GM12865 (cell line): ENCODE results near the gene ATXN1.

Source experiments
- DNase-seq: peaks from one replicate; pipeline ENCODE4 v3.0.0; 2010; ENCODE audit warnings: low read depth
- H3K4me3 ChIP-seq: 2 replicates; pipeline ENCODE4 v1.5.1; 2011; ENCODE audit warnings: mild to moderate bottlenecking, low read depth, low read length, control low read depth
- TF ChIP-seq, protein P1 (sequence below): IDR thresholded peaks from 2 replicates; pipeline ENCODE4 v1.5.1; 2011; ENCODE audit warnings: low read length, control low read depth, low read depth, inconsistent platforms; ENCODE audit not compliant: insufficient read depth; ENCODE audit errors: missing control alignments

Gene ATXN1

DNA sequence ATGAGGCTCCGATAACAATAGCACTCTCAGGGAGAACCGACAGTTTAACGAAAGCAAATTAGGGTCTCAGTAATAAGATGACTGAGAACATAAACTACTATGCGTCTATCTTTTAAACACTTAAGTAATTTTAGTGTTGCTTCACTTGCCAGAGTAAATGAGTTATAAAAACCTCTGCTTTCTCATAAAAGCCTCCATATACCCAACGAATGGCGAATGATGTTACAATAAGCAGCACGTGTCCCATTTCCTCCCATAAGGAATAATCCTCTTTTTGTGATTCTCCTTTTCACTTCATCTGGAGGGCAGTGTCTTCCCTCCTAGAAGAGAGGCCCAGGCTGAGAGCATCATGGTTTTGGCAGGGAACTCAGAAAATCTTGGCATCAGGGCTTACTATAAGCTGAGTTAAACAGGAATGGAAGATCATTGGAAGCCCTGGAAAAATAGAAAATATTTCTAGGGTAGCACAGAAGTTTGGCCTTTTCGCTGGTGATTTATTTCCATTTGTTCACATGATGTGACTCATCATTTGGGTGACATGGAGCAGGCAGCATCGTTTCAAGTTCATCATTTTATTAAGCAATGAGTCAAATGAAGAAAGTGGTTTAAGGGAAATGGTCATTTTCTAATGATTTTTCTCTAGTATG lies 255.4 kb downstream of the ATXN1 start:
- DNase-seq: no peak
- H3K4me3 ChIP-seq: no peak overlapping the region
- TF ChIP-seq, protein P1, sequence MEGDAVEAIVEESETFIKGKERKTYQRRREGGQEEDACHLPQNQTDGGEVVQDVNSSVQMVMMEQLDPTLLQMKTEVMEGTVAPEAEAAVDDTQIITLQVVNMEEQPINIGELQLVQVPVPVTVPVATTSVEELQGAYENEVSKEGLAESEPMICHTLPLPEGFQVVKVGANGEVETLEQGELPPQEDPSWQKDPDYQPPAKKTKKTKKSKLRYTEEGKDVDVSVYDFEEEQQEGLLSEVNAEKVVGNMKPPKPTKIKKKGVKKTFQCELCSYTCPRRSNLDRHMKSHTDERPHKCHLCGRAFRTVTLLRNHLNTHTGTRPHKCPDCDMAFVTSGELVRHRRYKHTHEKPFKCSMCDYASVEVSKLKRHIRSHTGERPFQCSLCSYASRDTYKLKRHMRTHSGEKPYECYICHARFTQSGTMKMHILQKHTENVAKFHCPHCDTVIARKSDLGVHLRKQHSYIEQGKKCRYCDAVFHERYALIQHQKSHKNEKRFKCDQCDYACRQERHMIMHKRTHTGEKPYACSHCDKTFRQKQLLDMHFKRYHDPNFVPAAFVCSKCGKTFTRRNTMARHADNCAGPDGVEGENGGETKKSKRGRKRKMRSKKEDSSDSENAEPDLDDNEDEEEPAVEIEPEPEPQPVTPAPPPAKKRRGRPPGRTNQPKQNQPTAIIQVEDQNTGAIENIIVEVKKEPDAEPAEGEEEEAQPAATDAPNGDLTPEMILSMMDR: no peak

DNA sequence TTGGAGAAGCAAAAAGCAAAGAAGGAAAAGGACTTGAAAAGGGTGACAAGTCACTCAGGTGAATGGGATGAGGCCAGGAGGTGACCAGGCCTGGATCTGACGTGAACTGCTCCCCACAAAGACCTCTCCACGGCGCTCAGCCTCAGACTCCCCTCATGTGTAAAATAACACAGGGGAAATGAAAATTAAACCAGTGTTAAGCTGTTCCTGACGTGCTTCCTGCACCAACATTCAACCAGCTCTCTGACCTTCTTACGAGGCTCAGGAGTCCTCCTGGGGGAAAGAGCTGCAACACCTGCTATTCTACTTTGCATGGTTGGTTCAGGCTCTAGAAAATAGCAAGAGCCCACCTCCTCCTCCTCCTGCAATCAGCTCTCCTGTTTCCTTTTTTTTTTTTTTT lies 256.7 kb downstream of the ATXN1 start:
- DNase-seq: peak; percentile 62
- 0 out of 2 replicates have a peak overlapping the region, but pooled peaks have one; percentile 5 for H3K4me3 ChIP-seq
- TF ChIP-seq, protein P1: no peak

DNA sequence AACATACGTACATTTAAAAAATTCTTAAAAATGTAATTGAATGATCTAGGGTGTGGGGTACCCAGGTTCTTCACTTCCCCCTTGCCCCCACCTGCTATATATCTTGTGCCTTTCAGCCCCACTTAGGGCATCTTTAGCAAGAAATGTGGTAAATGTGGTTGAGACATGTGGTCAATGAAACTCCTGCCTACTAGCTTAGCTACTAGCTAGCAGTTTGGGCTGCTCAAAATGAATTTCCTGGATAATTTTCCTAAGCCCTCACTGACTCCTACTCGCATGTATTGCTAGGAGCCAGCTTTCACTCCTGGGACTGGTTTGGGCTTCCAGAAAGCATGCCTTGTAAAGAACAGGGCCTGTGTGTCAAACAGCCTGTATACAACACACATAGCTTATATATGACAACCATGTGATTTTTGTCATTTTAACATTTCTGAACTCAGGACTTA lies 257.3 kb downstream of the ATXN1 start:
- DNase-seq: peak; percentile 87
- TF ChIP-seq, protein P1: no peak

DNA sequence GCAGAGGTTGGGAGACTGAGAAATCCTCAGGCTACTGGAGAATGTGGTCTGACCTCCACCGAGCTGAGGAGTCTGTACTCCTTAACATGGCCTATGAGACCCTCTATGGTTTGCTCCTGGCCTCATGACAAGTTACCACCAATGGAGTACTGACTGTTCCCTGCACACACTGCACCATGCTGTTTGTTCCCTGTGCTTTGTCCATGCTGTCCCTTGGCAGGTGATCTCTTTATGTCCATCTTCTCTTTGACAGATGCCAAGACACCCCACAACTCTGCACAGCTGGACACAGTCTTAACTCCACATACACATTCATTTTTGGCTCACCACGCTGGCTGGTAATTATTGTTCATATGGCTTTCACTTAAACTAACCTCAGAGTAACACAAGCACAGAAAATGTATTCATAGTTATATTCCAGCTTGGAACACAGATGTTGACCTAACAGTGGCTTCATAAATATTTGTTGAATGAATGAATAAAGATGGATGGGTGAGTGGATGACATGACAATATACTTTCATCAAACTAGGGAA lies 258.0 kb downstream of the ATXN1 start:
- no peak for DNase-seq
- TF ChIP-seq, protein P1: no peak
- H3K4me3 ChIP-seq: no peak overlapping the region

More for the DNA sequence above, 257.3 kb downstream of the ATXN1 start:
- H3K4me3 ChIP-seq: peak overlapping the region; percentile 18; the same call in 1 of the 2 replicates

DNA sequence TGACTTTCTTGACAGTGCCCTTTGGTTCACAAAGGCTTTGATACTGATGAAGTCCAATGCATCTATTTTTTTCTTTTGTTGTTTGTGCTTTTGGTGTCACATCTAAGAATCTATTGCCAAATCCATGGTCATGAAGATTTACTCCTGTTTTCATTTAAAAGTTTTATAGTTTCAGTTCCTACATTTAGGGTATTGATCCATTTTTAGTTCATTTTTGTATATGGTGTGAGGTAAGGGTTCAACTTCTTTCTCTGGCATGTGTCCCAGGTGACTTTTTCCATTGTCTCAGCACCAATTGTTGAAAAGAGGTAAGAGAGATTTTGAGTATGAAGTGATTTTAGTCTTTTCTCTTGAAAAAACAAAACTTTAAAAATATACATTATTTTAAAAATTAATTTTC lies 262.3 kb downstream of the ATXN1 start:
- DNase-seq: no peak
- no peak overlapping the region for H3K4me3 ChIP-seq
- TF ChIP-seq, protein P1: no peak

DNA sequence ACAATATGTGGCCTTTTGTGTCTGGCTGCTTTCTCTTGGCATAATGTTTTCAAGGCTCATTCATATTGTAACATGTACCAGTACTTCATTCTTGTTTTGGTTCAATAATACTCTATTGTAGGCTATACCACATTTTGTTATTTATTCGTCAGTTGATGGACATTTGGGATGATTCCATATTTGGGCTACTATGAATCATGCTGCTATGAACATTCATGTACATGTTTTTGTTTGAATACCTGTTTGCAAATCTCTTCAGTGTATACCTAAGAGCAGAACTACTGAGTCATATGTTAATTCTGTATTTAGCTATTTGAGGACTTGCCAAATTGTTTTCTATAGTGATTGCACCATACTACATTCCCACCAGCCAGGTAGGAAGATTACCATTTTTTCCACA lies 263.0 kb downstream of the ATXN1 start:
- TF ChIP-seq, protein P1: no peak
- no peak for DNase-seq
- no peak overlapping the region for H3K4me3 ChIP-seq
